Renal cortex interstitium (tissue), 15 donors: ENCODE results near the gene SPATA2. TPM values are rescaled to one million over a fixed set of nuclear protein-coding genes. Genes with fewer than 3 reads are reported as not detected.
A peak's percentile ranks its signal among the peaks of the same experiment; 100 is the strongest.
"Not testable (repeated sequence)": the region's sequence is repeated elsewhere in the genome, so short reads cannot be mapped to it uniquely, and the experiment has no call there.

Experiments
- DNase-seq, 11 donors: peaks; one replicate each; pipeline ENCODE4 v3.0.0-alpha.2; 2013; ENCODE audit warnings: low read depth in 9 of 11, low spot score in 4 of 11; ENCODE audit errors: extremely low read depth in 1 of 11
- long read RNA-seq, 16 experiments: transcript quantifications; one replicate each; lab custom pipeline, GENCODE V29; 2026
- polyA plus RNA-seq, 3 donors: library from polyadenylated mRNA; unstranded; fragments of 120-200 nt; gene quantifications; one replicate each; pipeline ENCODE4 v1.2.1, GENCODE V29; 2013; ENCODE audit not compliant: insufficient read length in 3 of 3

Gene SPATA2, protein sequence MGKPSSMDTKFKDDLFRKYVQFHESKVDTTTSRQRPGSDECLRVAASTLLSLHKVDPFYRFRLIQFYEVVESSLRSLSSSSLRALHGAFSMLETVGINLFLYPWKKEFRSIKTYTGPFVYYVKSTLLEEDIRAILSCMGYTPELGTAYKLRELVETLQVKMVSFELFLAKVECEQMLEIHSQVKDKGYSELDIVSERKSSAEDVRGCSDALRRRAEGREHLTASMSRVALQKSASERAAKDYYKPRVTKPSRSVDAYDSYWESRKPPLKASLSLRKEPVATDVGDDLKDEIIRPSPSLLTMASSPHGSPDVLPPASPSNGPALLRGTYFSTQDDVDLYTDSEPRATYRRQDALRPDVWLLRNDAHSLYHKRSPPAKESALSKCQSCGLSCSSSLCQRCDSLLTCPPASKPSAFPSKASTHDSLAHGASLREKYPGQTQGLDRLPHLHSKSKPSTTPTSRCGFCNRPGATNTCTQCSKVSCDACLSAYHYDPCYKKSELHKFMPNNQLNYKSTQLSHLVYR
- polyA plus RNA-seq, result 10 to 100 TPM in 1 of 3 donors, 1 to 10 TPM in 2; 9.3 to 11.1 (median 9.9) TPM
- long read RNA-seq, donor 1, full-length matches to known transcripts, result 4 of 4 reads
- long read RNA-seq, donor 1, partial matches to known transcripts, result 0 of 4 reads
- long read RNA-seq, donor 1, other reads (novel, unspliced or antisense), result 0 of 4 reads
- long read RNA-seq, donor 2, full-length matches to known transcripts, result 2 of 2 reads
- long read RNA-seq, donor 2, partial matches to known transcripts, result 0 of 2 reads
- long read RNA-seq, donor 2, other reads (novel, unspliced or antisense), result 0 of 2 reads
- long read RNA-seq, donor 3, full-length matches to known transcripts, result 4 of 80 reads
- long read RNA-seq, donor 3, partial matches to known transcripts, result 25 of 80 reads
- long read RNA-seq, donor 3, other reads (novel, unspliced or antisense), result 51 of 80 reads
- long read RNA-seq, donor 4, full-length matches to known transcripts, result 3 of 3 reads
- long read RNA-seq, donor 4, partial matches to known transcripts, result 0 of 3 reads
- long read RNA-seq, donor 4, other reads (novel, unspliced or antisense), result 0 of 3 reads
- long read RNA-seq, donor 5, full-length matches to known transcripts, result 4 of 4 reads
- long read RNA-seq, donor 5, partial matches to known transcripts, result 0 of 4 reads
- long read RNA-seq, donor 5, other reads (novel, unspliced or antisense), result 0 of 4 reads
- long read RNA-seq, donor 6, full-length matches to known transcripts, result 1 of 1 reads
- long read RNA-seq, donor 6, partial matches to known transcripts, result 0 of 1 reads
- long read RNA-seq, donor 6, other reads (novel, unspliced or antisense), result 0 of 1 reads
- long read RNA-seq, donor 7, full-length matches to known transcripts, result 3 of 3 reads
- long read RNA-seq, donor 7, partial matches to known transcripts, result 0 of 3 reads
- long read RNA-seq, donor 7, other reads (novel, unspliced or antisense), result 0 of 3 reads
- long read RNA-seq, donor 8, full-length matches to known transcripts, result 3 of 3 reads
- long read RNA-seq, donor 8, partial matches to known transcripts, result 0 of 3 reads
- long read RNA-seq, donor 8, other reads (novel, unspliced or antisense), result 0 of 3 reads
- long read RNA-seq, donor 9, full-length matches to known transcripts, result 3 of 3 reads
- long read RNA-seq, donor 9, partial matches to known transcripts, result 0 of 3 reads
- long read RNA-seq, donor 9, other reads (novel, unspliced or antisense), result 0 of 3 reads
- long read RNA-seq, donor 10, full-length matches to known transcripts, result 3 of 3 reads
- long read RNA-seq, donor 10, partial matches to known transcripts, result 0 of 3 reads
- long read RNA-seq, donor 10, other reads (novel, unspliced or antisense), result 0 of 3 reads
- long read RNA-seq, donor 11, full-length matches to known transcripts, result 4 of 4 reads
- long read RNA-seq, donor 11, partial matches to known transcripts, result 0 of 4 reads
- long read RNA-seq, donor 11, other reads (novel, unspliced or antisense), result 0 of 4 reads
- long read RNA-seq, donor 12, full-length matches to known transcripts, result 3 of 3 reads
- long read RNA-seq, donor 12, partial matches to known transcripts, result 0 of 3 reads
- long read RNA-seq, donor 12, other reads (novel, unspliced or antisense), result 0 of 3 reads
- long read RNA-seq, donor 13, full-length matches to known transcripts, result 5 of 10 reads
- long read RNA-seq, donor 13, partial matches to known transcripts, result 5 of 10 reads
- long read RNA-seq, donor 13, other reads (novel, unspliced or antisense), result 0 of 10 reads
- long read RNA-seq, donor 14, full-length matches to known transcripts, result 5 of 5 reads
- long read RNA-seq, donor 14, partial matches to known transcripts, result 0 of 5 reads
- long read RNA-seq, donor 14, other reads (novel, unspliced or antisense), result 0 of 5 reads
- long read RNA-seq, donor 15, full-length matches to known transcripts, result 2 of 2 reads
- long read RNA-seq, donor 15, partial matches to known transcripts, result 0 of 2 reads
- long read RNA-seq, donor 15, other reads (novel, unspliced or antisense), result 0 of 2 reads
- long read RNA-seq, donor 16, full-length matches to known transcripts, result 6 of 6 reads
- long read RNA-seq, donor 16, partial matches to known transcripts, result 0 of 6 reads
- long read RNA-seq, donor 16, other reads (novel, unspliced or antisense), result 0 of 6 reads

DNA sequence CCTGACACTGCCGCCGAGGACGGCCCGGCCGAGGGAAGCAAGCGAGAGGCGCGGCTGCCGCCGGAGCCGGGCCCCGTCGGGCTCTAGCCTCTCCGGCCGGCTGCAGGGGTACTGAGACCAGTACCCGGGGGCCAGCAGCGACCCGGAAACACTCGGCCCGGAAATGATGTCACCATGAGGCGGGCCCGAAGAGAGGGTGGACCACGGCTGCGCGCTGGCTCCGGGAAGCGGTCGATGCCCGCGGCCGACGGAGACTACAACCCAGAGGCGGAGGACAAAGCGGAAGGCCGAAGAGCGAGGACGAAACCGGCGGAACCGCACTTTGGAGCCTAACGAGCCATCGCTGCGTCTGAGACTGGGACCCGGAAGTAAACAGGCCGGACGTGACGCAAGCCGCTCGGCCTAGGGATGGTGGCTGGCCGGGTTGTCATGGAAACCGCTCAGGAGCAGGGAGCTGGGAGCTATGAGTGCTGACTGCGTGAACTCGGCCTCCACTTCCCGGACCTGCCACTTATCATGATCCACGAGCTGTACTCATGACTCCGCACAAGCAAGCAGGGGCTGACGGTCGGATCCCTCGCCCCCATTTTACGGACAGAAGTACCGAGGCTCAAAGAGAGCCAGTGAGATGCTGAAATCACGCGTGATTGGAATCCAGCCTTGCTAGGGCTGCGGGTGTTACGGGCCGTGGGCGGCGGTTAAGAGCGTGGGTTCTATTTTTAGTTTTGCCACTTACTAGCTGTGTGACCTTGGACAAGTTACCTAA lies at the start of gene SPATA2:
Gene SPATA2, minus strand, starts transcription at position 150 of the 766 bp plus-strand sequence. CDS start 7,039 bp downstream, outside the sequence.
- peak; percentile 85 to 95 (median 93) for DNase-seq

DNA sequence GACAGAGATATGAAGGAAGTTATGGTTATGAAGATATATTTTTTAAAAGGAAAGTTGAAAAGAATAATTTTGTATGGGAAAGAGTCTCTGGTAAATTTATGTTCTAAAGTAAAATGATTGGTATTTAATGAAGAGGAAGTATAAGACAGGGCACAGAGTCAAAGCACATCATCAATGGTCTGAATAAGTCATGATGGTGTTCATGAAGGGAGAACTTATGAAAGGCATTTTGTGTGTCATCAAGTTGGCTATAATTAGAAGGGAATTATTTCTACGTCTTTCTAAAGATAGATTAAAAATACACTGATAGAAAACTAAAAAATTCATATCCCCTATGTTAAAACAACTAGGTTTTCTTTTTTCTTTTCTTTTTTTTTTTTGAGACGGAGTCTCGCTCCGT lies 46.1 kb upstream of the SPATA2 start:
- DNase-seq, result no peak

DNA sequence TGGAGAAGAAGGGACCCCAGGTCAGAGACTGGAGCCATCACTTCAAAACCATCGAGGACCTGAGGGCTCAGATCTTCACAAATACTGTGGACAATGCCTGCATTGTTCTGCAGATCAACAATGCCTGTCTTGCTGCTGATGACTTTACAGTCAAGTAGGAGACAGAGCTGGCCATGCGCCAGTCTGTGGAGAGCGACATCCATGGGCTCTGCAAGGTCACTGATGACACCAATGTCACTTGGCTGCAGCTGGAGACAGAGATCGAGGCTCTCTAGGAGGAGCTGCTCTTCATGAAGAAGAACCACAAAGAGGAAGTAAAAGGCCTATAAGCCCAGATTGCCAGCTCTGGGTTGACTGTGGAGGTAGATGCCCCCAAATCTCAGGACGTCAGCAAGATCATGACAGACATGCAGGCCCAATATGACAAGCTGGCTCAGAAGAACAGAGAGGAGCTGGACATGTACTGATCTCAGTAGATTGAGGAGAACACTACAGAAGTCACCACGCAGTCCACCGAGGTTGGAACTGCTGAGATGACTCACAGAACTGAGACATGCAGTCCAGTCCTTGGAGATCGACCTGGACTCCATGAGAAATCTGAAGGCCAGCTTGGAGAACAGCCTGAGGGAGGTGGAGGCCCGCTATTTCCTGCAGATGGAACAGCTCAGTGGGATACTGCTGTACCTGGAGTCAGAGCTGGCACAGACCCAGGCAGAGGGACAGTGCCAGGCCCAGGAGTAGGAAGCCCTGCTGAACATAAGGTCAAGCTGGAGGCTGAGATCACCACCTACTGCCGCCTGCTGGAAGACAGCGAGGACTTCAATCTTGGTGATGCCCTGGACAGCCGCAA lies 42.0 kb upstream of the SPATA2 start:
- not testable (repeated sequence) for DNase-seq

DNA sequence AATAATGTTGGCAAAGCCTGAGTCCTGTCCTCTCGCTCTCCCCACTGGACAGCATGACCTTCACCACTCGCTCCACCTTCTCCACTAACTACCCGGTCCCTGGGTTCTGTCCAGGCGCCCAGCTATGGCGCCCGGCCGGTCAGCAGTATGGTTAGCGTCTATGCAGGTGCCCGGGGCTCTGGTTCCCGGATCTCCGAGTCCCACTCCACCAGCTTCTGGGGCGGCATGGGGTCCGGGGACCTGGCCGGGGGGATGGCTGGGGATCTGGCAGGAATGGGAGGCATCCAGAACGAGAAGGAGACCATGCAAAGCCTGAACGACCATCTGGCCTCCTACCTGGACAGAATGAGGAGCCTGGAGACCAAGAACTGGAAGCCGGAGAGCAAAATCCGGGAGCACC lies 41.4 kb upstream of the SPATA2 start:
- DNase-seq, result no peak

DNA sequence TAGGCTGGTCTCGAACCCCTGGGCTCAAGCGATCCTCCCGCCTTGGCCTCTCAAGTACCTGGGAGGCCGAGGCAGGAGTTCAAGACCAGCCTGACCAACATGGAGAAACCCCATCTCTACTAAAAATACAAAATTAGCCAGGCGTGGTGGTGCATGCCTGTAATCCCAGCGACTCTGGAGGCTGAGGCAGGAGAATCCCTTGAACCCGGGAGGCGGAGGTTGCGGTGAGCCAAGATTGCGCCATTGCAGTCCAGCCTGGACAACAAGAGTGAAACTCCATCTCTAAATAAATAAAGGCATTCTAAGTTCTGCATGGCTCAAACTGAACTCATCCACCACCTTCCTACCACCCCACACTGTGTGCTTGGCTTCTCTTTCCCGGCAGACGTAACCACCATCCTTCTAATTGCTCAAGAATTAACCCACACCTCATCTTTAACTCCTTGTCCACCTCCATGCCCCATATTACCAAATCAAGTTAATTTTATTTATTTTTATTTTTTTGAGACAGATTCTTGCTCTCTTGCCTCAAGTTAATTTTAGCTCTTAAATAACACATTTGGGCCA lies 40.6 kb upstream of the SPATA2 start:
- DNase-seq, result not testable (repeated sequence)

DNA sequence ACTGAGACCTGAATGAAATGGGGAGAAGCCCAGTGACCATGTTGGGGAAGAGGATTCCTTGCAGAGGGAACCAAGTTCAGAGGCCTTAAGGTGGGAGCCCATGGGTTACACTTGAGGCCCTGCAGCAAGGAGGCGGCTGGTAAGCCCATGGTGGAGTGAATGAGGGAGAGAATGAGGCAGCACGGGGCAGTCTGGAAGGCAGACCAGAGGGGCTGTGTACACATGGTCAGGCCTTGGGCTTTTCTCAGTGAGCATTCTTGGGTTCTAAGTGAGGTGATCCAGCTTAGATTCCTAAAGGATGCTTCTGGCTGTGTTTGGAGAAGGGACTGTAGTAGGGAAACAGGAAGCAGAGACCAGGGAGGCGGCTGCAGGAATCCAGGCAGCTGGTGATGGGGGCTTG lies 39.8 kb upstream of the SPATA2 start:
- DNase-seq, result no peak

DNA sequence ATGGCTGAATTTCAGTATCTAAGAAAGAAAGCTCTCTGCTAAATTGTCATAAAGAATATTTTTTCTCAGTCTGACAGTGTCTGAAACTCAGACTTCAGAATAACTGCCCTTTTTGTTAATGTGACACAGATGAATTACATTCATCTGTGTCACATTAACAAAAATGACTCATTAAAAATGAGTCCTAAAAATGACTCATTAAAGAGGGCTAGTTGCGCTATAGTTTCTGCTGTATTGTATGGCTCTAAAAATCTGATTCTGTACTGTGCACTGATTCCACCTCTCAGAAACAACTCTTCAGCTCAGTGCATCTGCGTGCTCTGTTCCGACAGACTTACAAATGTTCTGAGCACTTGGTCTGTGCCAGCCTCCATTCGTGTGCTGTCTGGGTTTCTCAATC lies 35.8 kb upstream of the SPATA2 start:
- no peak for DNase-seq

DNA sequence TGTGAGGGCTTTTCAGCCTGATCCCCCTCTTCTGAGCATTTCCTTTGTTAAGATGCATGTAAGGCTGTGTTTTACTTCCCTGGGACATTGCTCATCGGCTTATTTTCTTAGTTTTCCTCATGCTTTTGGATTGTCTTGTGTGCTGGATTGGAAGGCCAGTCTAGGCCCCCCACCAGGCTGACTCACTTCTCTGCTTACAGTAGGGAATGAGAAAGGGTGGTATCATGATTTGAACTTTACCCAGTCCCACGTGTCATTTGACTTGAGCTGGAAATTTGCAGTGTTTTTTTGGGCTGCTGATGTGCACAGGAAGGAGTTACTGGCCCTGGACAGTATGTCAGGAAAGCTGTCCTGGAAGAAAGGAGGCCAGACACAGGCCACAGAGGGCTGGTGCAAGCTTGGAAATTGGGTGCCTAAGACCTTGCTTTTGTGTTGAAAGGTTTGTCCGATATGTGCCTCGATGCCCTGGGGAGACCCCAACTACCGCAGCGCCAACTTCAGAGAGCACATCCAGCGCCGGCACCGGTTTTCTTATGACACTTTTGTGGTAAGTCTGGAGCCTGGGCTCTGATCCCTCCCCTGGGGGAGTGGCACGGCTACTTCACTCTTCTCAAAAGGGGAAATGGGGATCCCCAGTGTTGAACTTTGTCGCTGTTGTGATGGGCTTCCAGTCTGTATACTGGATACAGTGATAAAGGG lies 33.6 kb upstream of the SPATA2 start:
- DNase-seq, result no peak

DNA sequence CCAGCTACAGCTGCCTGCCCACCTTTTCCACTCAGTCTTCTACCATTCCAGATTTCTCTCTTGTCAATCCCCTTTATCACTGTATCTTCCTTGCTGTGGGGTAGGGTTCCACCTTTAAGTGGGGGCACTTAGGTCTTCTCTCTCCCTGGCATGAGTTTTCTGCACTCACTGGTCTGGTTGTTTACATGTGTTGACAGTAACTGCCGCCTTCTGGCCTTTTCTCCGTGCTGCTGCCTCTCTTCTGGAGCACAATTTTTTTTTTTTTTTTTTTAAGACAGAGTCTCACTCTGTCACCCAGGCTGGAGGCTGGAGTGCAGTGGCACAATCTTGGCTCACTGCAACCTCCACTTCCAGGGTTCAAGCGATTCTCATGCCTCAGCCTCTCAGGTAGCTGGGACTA lies 32.8 kb upstream of the SPATA2 start:
- no peak for DNase-seq

DNA sequence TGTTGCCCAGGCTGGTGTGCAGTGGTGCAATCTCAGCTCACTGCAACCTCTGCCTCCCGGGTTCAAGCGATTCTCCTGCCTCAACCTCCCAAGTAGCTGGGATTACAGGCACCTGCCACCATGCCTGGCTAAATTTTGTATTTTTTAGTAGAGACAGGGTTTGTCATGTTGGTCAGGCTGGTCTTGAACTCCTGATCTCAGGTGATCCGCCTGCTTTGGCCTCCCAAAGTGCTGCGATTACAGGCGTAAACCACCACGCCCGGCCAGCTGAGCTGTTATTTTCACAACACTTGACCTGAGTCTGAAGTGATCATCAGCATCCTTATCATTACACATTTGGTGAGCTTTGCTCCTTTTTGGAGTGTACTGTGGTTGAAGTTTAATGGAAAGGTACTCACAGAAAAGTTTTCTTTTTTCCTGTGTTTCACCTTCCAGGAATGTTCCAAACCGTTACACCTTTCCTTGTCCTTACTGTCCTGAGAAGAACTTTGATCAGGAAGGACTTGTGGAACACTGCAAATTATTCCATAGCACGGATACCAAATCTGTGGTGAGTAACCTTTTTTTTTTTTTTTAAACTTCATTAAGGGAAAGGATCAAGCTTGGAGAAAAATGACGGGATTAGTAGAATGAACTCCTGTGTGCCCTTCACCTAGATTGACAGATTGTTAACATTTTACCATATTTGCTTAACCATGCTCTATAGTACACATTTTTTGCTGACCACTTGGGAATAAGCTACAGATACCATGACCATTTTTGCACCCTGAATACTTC lies 30.6 kb upstream of the SPATA2 start:
- no peak for DNase-seq

DNA sequence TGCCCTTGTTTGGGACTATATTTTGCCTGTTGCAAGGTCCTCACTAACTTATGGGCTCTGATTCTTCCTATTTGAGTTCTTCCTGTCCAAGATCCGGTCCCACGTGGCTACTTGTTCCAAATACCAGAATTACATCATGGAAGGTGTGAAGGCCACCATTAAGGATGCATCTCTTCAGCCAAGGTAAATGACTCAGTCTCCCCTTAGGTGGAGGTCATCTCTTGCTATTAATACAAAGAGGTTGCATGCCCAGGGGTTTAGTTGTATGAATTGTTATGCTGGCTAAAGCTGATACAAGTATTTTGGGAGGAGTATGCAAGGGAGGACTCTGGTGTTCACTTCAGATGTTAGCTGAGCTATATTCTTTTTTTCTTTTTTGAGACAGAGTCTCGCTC lies 30.0 kb upstream of the SPATA2 start:
- DNase-seq, result no peak

DNA sequence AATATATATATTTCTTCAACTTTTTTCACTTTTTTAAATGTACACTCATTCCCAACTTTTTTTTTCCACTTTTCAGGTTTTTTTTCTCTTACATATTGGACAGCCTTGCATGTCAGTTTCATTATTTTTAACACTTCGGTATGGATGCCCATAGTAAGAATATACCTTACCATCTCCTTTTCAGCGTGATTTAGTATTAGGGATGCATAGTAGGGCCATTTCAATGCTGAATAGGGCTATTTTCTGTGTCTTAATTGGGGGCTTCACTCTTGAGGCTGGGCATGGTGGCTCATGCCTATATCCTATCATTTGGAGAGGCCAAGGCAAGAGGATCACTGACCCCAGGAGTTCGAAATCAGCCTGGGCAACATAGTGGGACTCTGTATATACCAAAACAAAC lies 27.6 kb upstream of the SPATA2 start:
- DNase-seq, result no peak

DNA sequence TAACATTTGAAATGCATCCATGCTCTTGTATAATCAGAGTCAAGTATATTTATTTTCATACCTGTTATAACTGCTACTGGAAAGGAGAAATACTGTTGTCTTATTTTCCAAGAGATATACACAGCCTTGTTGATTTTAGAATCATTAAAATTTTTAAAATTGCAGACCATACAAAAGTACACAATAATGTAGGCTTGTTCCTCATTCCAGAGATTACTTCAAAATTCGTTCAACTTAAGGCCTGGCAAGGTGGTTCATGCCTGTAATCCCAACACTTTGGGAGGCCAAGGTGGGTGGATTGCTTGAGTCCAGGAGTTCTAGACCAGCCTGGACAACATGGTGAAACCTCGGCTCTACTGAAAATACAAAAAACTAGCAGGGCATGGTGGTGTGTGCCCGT lies 27.0 kb upstream of the SPATA2 start:
- no peak for DNase-seq
